Measurements from ENCODE around the gene KCNIP3.

KCNIP3 gene

GRCh38 chr2:95344656-95345055 is 47.5 kb downstream of the KCNIP3 start:
- 56 to 94% methylated on average over 1 to 2 of the region's 4 CpGs for WGBS, 2 experiments (ENCODE audit: insufficient coverage in 2 of 2)
- H3K4me1 ChIP-seq (ENCODE audit: control insufficient read depth, insufficient read depth, low read length, poor library complexity, severe bottlenecking), result peaks cover 3% of the 10 kb centered on the region
- H3K27ac ChIP-seq (ENCODE audit: low read depth, low read length, severe bottlenecking), result no peak overlapping the region
- no peak overlapping the region for H3K4me3 ChIP-seq (ENCODE audit: extremely low read depth, insufficient read depth, low read length, poor library complexity, severe bottlenecking)
- no peaks in the 10 kb centered on the region for H3K36me3 ChIP-seq (ENCODE audit: control insufficient read depth, insufficient read depth, low read length)
- H3K9me3 ChIP-seq (ENCODE audit: control insufficient read depth, low read length), result no peaks in the 10 kb centered on the region

- Histone ChIP-seq H3K4me3 (ENCODE audit: extremely low read depth, insufficient read depth, low read length, poor library complexity, severe bottlenecking) (peak overlapping the region; percentile 46), H3K9me3 (ENCODE audit: control insufficient read depth, low read length) (no peaks in the 10 kb centered on the region), H3K36me3 (ENCODE audit: control insufficient read depth, insufficient read depth, low read length) (no peaks in the 10 kb centered on the region), H3K4me1 (ENCODE audit: control insufficient read depth, insufficient read depth, low read length, poor library complexity, severe bottlenecking) (peaks cover 3% of the 10 kb centered on the region), H3K27ac (ENCODE audit: low read depth, low read length, severe bottlenecking) (no peak overlapping the region)
- WGBS, 2 experiments (ENCODE audit: insufficient coverage in 2 of 2), result 28 to 30% methylated on average over 23 to 24 of the region's 24 CpGs
Observed at GRCh38 chr2:95345081-95345562, 48.0 kb downstream of the KCNIP3 start.

- Histone ChIP-seq H3K4me1 (ENCODE audit: control insufficient read depth, insufficient read depth, low read length, poor library complexity, severe bottlenecking) (peaks cover 3% of the 10 kb centered on the region), H3K36me3 (ENCODE audit: control insufficient read depth, insufficient read depth, low read length) (no peaks in the 10 kb centered on the region), H3K4me3 (ENCODE audit: extremely low read depth, insufficient read depth, low read length, poor library complexity, severe bottlenecking) (peak overlapping the region; percentile 46), H3K27ac (ENCODE audit: low read depth, low read length, severe bottlenecking) (no peak overlapping the region), H3K9me3 (ENCODE audit: control insufficient read depth, low read length) (no peaks in the 10 kb centered on the region)
- 0 to 1% methylated on average over 43 to 56 of the region's 65 CpGs for WGBS, 2 experiments (ENCODE audit: insufficient coverage in 2 of 2)
Observed at GRCh38 chr2:95345563-95346230, 48.5 kb downstream of the KCNIP3 start.

GRCh38 chr2:95346231-95346737 is 49.1 kb downstream of the KCNIP3 start:
- H3K4me3 ChIP-seq (ENCODE audit: extremely low read depth, insufficient read depth, low read length, poor library complexity, severe bottlenecking), result peak overlapping the region; percentile 46
- 0% methylated on average over 43 to 57 of the region's 88 CpGs for WGBS, 2 experiments (ENCODE audit: insufficient coverage in 2 of 2)

GRCh38 chr2:95346738-95347671 is 49.9 kb downstream of the KCNIP3 start:
- Histone ChIP-seq H3K4me3 (ENCODE audit: extremely low read depth, insufficient read depth, low read length, poor library complexity, severe bottlenecking) (peak overlapping the region; percentile 16), H3K27ac (ENCODE audit: low read depth, low read length, severe bottlenecking) (no peak overlapping the region), H3K9me3 (ENCODE audit: control insufficient read depth, low read length) (no peaks in the 10 kb centered on the region), H3K36me3 (ENCODE audit: control insufficient read depth, insufficient read depth, low read length) (no peaks in the 10 kb centered on the region), H3K4me1 (ENCODE audit: control insufficient read depth, insufficient read depth, low read length, poor library complexity, severe bottlenecking) (peaks cover 3% of the 10 kb centered on the region)
- 14 to 20% methylated on average over 70 to 72 of the region's 78 CpGs for WGBS, 2 experiments (ENCODE audit: insufficient coverage in 2 of 2)

More at GRCh38 chr2:95346231-95346737, 49.1 kb downstream of the KCNIP3 start:
- Histone ChIP-seq H3K36me3 (ENCODE audit: control insufficient read depth, insufficient read depth, low read length) (no peaks in the 10 kb centered on the region), H3K9me3 (ENCODE audit: control insufficient read depth, low read length) (no peaks in the 10 kb centered on the region), H3K27ac (ENCODE audit: low read depth, low read length, severe bottlenecking) (no peak overlapping the region), H3K4me1 (ENCODE audit: control insufficient read depth, insufficient read depth, low read length, poor library complexity, severe bottlenecking) (peaks cover 3% of the 10 kb centered on the region)

GRCh38 chr2:95347681-95348608 is 50.8 kb downstream of the KCNIP3 start:
- Histone ChIP-seq H3K9me3 (ENCODE audit: control insufficient read depth, low read length) (no peaks in the 10 kb centered on the region), H3K4me1 (ENCODE audit: control insufficient read depth, insufficient read depth, low read length, poor library complexity, severe bottlenecking) (peaks cover 3% of the 10 kb centered on the region), H3K4me3 (ENCODE audit: extremely low read depth, insufficient read depth, low read length, poor library complexity, severe bottlenecking) (no peak overlapping the region), H3K27ac (ENCODE audit: low read depth, low read length, severe bottlenecking) (no peak overlapping the region), H3K36me3 (ENCODE audit: control insufficient read depth, insufficient read depth, low read length) (no peaks in the 10 kb centered on the region)
- WGBS, 2 experiments (ENCODE audit: insufficient coverage in 2 of 2), result 79 to 85% methylated on average over 13 to 16 of the region's 22 CpGs

GRCh38 chr2:95348609-95349567 is 51.7 kb downstream of the KCNIP3 start:
- Histone ChIP-seq H3K36me3 (ENCODE audit: control insufficient read depth, insufficient read depth, low read length) (no peaks in the 10 kb centered on the region), H3K4me1 (ENCODE audit: control insufficient read depth, insufficient read depth, low read length, poor library complexity, severe bottlenecking) (peaks cover 3% of the 10 kb centered on the region), H3K4me3 (ENCODE audit: extremely low read depth, insufficient read depth, low read length, poor library complexity, severe bottlenecking) (no peak overlapping the region), H3K9me3 (ENCODE audit: control insufficient read depth, low read length) (no peaks in the 10 kb centered on the region), H3K27ac (ENCODE audit: low read depth, low read length, severe bottlenecking) (no peak overlapping the region)
- WGBS, 2 experiments (ENCODE audit: insufficient coverage in 2 of 2), result 74 to 91% methylated on average over 4 to 8 of the region's 12 CpGs

GRCh38 chr2:95349568-95350322 is 52.6 kb downstream of the KCNIP3 start:
- WGBS, 2 experiments (ENCODE audit: insufficient coverage in 2 of 2), result 87% methylated on average over 10 to 12 of the region's 12 CpGs
- Histone ChIP-seq H3K27ac (ENCODE audit: low read depth, low read length, severe bottlenecking) (no peak overlapping the region), H3K4me3 (ENCODE audit: extremely low read depth, insufficient read depth, low read length, poor library complexity, severe bottlenecking) (no peak overlapping the region), H3K9me3 (ENCODE audit: control insufficient read depth, low read length) (no peaks in the 10 kb centered on the region), H3K4me1 (ENCODE audit: control insufficient read depth, insufficient read depth, low read length, poor library complexity, severe bottlenecking) (peaks cover 3% of the 10 kb centered on the region), H3K36me3 (ENCODE audit: control insufficient read depth, insufficient read depth, low read length) (no peaks in the 10 kb centered on the region)

- Histone ChIP-seq H3K9me3 (ENCODE audit: control insufficient read depth, low read length) (no peaks in the 10 kb centered on the region), H3K4me3 (ENCODE audit: extremely low read depth, insufficient read depth, low read length, poor library complexity, severe bottlenecking) (no peak overlapping the region), H3K27ac (ENCODE audit: low read depth, low read length, severe bottlenecking) (no peak overlapping the region), H3K36me3 (ENCODE audit: control insufficient read depth, insufficient read depth, low read length) (no peaks in the 10 kb centered on the region), H3K4me1 (ENCODE audit: control insufficient read depth, insufficient read depth, low read length, poor library complexity, severe bottlenecking) (peaks cover under 1% of the 10 kb centered on the region)
- WGBS, 2 experiments (ENCODE audit: insufficient coverage in 2 of 2), result 68 to 93% methylated on average over 3 of the region's 7 CpGs
Observed at GRCh38 chr2:95350368-95350767, 53.2 kb downstream of the KCNIP3 start.

Measured in mesodermal cell (in vitro differentiated cells).